ENCODE data around the gene MAP6.

Gene MAP6

DNA sequence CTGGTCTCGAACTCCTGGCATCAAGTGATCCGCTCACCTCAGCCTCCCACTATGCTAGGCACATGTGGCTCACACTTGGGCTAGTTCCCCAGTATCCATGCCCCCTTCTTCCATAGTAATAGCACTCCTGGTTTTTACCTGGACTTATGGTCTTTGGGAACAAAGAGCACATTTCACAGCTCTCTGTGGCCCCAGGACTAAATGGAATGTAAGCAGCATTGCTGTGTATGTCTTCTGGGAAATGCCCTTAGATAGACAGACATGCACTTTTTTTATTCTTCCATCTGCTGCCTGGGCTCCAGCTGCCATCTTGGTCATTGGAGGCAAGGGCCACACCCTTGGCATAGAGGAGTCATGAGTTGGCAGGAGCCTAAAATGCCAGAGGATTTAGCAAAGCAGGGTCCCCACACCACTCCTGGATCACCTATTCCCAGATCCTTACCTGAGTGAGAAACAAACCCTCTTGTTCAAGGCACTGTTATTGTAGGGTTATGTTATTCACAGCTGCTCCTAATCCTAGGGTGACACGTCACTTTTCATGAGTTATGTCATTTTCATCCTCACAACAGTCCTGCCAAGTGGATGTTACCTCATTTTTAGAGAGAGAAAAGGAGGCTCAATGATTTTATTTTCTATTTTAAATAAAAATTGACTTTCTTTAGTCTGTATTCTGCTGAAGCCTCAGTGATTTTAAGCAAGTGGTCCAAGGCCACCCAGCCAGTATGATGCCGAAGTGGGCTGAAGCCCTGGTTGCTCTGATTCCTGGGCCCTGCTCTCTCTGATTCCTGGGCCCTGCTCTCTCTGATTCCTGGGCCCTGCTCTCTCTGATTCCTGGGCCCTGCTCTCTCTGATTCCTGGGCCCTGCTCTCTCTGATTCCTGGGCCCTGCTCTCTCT is 127.4 kb downstream of the MAP6 start:
- H3K27ac Mint-ChIP-seq (ENCODE audit: low read depth) = peak overlapping the region; percentile 88
- no peaks in the 10 kb centered on the region for H3K9me3 Mint-ChIP-seq
- no peak for ATAC-seq (replicated peaks; ENCODE audit: extremely low read depth, poor library complexity, severe bottlenecking)
- H3K4me1 Mint-ChIP-seq = peaks cover 22% of the 10 kb centered on the region
- no peak overlapping the region for H3K4me3 Mint-ChIP-seq
- DNase-seq (ENCODE audit: low spot score in 2 of 2) = no peak
- no peaks in the 10 kb centered on the region for H3K36me3 Mint-ChIP-seq (ENCODE audit: insufficient read depth)
- H3K27me3 Mint-ChIP-seq = peaks cover 4% of the 10 kb centered on the region

DNA sequence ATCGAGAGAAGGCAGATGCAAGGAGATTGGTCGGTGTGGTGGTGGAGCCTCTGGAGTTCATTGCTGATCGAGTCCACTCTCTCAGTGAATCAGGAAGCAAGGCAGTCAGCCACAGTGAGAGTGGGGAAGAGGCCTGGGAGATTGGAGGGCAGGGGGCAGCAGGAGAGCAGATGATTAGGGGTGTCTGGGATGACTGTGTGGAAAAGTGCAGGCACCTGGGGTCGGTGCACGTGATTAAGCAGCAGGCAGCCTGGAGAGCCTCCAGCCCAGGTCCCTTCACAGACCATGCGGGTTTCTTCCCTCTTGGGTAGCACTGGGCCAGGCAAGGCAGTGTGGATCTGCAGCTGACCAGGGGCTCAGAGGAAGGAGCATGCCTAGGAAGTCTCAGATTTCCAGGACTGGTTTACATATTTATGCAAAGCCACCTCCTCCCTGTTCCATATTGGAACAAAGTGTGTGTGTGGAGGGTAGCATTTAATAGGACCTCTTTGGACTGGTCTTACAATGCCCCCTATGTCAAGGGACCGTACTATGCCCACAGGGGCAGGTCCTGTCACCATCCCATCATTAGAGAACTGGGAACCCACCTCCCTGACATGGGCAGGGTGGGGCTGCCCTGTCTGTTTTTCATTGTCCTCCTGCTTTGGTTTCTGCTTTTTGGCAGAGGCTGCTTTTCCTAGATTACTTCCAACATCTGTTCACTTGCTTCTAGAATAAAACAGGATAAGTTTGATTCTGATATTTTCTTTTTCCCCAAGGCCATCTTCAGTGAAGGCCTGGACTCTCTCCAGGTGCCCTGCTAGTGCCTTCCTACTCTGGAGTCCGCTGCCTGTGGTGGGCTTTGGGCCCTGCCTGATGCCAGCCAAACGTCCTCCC is 129.1 kb downstream of the MAP6 start:
- H3K27ac Mint-ChIP-seq (ENCODE audit: low read depth) = no peak overlapping the region
- no peaks in the 10 kb centered on the region for H3K27me3 Mint-ChIP-seq
- no peak for ATAC-seq (replicated peaks; ENCODE audit: extremely low read depth, poor library complexity, severe bottlenecking)
- no peak for DNase-seq (ENCODE audit: low spot score in 2 of 2)
- H3K4me3 Mint-ChIP-seq = no peak overlapping the region
- H3K9me3 Mint-ChIP-seq = no peaks in the 10 kb centered on the region
- H3K36me3 Mint-ChIP-seq (ENCODE audit: insufficient read depth) = no peaks in the 10 kb centered on the region
- peaks cover 30% of the 10 kb centered on the region for H3K4me1 Mint-ChIP-seq

DNA sequence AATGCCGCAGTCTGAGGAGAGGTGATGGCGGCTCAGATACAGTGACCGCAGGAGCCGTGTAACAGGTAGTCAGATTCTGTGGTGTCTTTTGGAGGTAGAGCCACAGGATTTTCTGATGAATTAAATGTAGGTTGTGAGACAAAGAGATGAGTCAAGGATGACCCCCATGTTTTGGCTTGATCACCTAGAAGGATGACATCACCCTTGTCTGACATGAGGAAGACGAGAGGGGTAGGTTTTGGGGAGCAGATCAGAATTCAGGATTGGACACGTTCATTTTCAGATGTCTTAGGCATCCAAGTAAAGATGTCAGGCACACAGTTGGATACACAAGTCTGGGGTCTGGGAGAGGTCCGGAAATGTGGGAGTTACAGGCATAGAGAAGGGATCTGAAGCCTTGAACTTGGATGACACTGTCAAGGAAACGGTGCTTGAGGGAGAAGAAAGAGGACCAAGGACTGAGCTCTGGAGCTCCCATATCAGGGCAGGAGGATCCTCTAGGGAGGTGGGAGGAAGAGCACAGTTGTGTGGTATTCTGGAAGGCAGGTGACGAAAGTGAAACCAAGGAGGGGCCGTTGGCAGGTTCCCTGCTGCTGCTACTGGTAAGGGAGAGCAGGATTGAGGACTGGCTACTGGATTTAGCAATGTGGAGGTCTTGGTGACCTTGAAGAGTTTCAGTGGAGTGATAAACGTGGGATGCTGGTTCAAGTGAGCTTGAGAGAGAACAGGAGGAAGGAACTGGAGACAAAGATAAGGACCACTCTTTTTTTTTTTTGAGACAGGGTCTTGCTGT is 130.5 kb downstream of the MAP6 start:
- Mint-ChIP-seq H3K36me3 (ENCODE audit: insufficient read depth) (no peaks in the 10 kb centered on the region), H3K4me1 (peaks cover 34% of the 10 kb centered on the region), H3K9me3 (no peaks in the 10 kb centered on the region), H3K27me3 (no peaks in the 10 kb centered on the region), H3K4me3 (no peak overlapping the region), H3K27ac (ENCODE audit: low read depth) (peak overlapping the region; percentile 83)
- ATAC-seq (replicated peaks; ENCODE audit: extremely low read depth, poor library complexity, severe bottlenecking) (no peak), DNase-seq (ENCODE audit: low spot score in 2 of 2) (no peak)

DNA sequence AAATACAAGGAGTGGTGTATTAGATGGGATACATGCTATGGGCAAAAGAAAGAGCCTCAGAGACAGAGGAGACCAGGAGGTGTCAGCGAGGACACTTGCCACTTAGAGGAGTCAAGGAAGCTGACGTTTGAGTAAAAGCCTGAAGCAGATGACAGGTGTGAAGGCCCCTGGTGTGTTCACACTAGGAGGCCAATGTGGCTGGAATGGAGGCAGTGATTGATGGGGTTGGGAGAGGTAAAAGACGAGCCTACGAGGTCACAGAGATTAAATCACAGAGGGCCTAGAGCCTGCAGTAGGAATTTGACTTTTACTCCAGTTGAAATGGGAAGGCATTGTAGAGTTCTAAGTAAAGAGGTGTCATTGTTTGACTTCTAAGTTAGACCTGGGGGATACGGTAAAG is 131.1 kb downstream of the MAP6 start:
- Mint-ChIP-seq H3K27ac (ENCODE audit: low read depth) (peak overlapping the region; percentile 83), H3K27me3 (no peaks in the 10 kb centered on the region), H3K4me3 (peak overlapping the region; percentile 21), H3K36me3 (ENCODE audit: insufficient read depth) (no peaks in the 10 kb centered on the region), H3K4me1 (peaks cover 34% of the 10 kb centered on the region), H3K9me3 (no peaks in the 10 kb centered on the region)
- DNase-seq (ENCODE audit: low spot score in 2 of 2) (no peak), ATAC-seq (replicated peaks; ENCODE audit: extremely low read depth, poor library complexity, severe bottlenecking) (no peak)
